Skeletal muscle cell (primary cell): ENCODE data around the gene HYAL1.
A peak's percentile ranks its signal among the peaks of the same experiment; 100 is the strongest.
"Not testable (repeated sequence)": the region's sequence is repeated elsewhere in the genome, so short reads cannot be mapped to it uniquely, and the experiment has no call there.

Experiments
- DNase-seq: peaks from one replicate; pipeline ENCODE4 v3.0.0-alpha.2; 2010; ENCODE audit warnings: low read depth
- H3K4me3 ChIP-seq: 2 replicates; pipeline ENCODE4 v1.5.1; 2011; ENCODE audit warnings: low read depth, mild to moderate bottlenecking, control low read depth, low read length, moderate library complexity

Gene HYAL1

DNA sequence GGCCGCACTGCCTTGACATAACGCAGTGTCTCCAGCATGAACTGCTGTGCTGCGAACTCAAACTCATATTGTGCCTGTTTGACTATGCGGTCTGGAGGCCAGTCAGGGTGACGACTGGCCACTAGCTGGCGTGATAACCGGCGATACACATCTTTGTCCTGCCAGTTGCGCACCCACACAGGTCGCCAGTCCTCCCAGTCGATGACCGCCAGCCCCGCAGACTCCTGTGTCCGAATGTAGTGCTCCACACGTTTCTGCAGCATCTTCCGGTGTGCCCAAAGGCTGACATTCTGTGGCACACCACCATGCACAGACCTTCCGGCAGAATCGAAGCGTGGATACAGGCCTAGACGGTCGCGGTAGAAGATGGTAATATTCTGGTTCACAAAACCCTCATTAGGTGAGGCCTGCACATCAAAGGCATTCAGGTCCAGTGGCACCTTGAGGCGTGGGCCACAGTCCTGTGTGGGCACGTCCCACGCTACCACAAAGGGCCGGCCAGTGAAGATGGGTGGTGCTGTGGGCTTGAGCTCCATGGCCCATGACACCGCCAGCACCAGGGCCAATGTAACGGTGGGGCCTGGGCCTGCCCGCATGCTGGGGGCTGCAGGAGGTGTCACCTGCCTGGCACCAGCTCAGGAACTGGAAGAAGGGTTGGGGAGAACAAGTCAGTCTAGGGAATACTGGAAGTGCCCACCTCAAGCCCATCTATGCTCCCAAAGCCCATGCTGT, 16.7 kb upstream of the HYAL1 start:
- peak overlapping the region; percentile 80 for H3K4me3 ChIP-seq
- DNase-seq: no peak

DNA sequence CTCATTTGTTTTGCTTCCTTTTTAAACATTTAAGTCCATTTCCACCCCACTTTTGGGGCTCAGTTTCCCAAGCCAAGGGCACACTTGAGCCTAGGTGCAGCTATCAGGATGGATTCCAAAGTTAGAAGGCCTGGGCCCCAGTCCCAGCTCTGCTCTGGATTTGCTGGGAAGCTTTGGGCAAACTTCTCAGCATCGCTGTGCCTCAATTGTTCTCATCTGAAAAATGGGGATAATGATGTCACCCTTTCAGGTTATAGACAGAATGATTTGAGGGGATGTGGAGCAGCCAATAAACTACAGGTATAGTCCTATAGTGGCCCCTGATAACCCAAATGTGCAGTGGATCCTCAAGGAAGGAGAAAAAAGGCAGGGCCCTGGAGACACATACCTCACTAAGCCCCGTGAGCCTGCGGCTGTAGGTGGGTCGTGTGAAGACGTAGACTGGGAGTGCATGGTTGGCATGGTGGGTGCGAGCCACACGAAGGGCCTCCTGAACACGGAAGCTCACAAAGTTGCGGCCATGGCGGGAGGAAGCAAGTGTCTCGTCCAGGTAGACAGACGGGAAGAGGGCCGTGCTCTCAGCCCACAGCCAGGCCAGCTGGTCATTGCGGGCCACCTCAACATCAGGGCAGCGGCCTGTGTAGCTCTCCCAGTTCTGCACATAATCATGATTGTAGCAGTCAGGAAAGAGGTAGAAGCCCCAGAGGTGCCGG, 16.0 kb upstream of the HYAL1 start:
- no peak for DNase-seq
- H3K4me3 ChIP-seq: no peak overlapping the region

DNA sequence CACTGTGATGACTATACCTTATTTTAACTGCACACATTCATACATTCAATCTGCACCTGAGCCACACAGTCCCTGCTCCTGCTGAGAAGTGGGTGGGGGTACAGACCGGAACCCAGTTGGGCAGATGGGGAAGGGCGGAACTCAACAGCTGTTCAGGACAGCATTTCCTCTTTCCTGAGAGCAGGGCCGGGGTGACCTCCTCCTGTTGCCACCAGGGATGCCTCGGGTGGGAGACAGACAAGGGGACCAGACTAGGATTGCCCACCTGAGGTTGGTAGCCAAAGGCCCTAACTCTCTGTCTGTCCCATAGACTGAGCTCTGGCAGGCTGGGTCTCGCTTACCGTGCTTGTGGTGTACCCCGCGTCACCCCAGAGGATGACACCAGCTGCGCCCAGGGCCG, 15.2 kb upstream of the HYAL1 start:
- H3K4me3 ChIP-seq: no peak overlapping the region
- no peak for DNase-seq

DNA sequence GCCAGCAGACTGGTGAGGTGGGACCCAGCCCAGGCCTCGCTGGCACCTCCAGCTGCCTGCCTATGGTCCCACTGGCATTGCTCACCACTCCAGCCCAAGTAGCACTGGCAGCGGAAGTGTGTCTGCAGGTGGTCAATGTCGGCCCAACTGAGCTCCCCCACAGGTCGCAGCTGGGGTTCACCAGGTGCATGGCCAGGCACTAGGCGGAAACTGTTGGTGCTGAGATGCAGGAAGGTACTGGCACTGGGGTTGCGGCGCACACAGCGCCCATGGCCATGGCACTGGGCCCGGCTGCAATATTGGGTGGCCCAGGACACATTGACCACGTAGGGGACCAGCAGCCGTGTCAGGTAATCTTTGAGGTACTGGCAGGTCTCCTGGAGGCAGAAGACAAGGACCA, 14.8 kb upstream of the HYAL1 start:
- DNase-seq: no peak
- no peak overlapping the region for H3K4me3 ChIP-seq

DNA sequence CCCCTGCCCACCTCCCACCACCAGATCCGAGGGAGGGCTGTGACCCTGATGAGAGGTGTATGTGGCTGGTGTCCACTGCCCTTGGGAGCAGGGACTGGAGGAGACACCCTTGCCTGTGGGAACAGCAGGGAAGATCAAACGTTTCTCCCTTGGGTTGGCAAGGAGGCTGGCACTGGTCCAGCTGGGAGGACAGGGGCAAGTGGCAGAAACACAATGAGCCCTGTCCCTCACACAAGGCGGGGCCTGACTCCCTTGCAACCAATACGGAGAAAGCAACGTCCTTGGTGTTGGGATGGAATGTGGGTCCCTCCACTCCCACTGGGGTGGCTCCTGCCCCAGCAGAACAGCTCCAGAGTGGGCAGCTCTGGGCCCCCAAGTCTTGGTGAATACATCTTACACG, 13.9 kb upstream of the HYAL1 start:
- H3K4me3 ChIP-seq: no peak overlapping the region
- no peak for DNase-seq

DNA sequence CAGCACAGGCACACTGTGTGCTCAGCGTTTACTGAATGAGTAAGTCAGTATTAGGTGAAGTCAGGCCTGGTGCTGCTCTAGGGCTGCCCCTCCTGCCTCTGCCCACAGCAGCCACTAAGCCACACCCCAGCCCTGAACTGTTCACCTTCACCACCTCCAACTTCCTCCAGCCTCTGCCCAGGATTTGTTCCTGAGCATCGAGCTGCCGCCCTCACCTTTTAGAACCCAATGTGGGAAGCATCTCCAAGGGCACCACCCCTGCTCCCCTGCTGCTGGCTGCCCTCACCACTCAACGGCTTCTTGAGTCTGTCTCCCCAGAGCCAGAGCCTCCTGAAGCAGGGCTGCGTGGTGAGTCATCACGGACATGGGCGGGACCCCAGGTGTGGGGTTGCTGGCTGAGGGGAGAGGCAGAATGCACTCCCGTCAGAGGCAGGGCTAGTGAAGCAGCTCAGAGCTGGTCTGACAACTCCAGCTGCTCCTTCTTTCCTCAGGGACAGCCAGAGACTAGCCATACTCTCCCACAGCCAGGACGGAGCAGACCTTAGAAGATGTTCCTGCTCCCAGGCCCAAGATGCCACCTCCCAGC, 13.4 kb upstream of the HYAL1 start:
- no peak overlapping the region for H3K4me3 ChIP-seq
- DNase-seq: no peak

DNA sequence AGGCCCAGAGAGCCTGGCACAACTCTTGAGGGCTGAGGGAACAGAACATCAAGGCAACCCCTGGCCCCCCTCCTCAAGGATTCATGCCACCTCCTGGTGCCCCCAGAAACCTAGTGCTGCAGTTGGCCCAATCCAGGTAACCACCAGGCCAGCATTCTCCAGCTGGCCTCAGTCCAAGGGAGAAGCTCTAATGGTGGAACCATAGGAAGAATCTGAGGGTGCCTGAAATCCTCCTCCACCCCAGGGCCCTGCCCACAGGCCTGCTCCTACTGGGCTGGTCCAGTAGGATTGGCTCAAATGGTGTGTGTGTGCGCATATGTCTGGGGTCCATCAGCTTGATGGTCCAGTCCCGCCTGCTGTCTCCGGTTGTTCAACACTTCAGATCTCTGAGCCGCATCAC, 11.4 kb upstream of the HYAL1 start:
- no peak overlapping the region for H3K4me3 ChIP-seq
- no peak for DNase-seq

DNA sequence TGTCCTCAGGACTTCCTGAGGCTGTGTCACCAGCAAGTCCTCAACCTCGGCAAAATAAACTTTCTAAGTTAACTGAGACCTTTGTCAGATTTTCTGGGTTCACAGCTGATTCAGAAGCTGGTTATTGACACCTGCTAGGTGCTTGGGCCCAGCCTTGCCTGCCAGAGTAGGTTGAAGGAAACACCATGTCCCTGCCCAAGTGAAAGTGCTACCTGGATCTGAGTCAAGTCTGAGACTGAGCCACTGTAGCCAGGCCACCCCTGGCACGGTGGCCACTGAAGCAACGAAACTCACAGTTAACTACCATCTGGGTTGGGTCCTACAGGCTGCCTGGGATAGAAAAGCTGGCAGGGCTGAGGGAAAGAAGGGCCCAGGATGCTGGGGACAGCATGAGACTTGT, 11.0 kb upstream of the HYAL1 start:
- DNase-seq: no peak
- H3K4me3 ChIP-seq: no peak overlapping the region

DNA sequence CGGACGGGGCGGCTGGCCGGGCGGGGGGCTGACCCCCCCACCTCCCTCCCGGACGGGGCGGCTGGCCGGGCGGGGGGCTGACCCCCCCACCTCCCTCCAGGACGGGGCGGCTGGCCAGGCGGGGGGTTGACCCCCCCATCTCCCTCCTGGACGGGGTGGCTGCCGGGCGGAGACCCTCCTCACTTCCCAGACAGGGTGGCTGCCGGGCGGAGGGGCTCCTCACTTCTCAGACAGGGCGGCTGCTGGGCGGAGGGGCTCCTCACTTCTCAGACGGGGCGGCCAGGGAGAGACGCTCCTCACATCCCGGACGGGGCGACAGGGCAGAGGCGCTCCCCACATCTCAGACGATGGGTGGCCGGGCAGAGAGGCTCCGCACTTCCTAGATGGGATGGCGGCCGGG, 8.7 kb upstream of the HYAL1 start:
- not testable (repeated sequence) for H3K4me3 ChIP-seq, DNase-seq

DNA sequence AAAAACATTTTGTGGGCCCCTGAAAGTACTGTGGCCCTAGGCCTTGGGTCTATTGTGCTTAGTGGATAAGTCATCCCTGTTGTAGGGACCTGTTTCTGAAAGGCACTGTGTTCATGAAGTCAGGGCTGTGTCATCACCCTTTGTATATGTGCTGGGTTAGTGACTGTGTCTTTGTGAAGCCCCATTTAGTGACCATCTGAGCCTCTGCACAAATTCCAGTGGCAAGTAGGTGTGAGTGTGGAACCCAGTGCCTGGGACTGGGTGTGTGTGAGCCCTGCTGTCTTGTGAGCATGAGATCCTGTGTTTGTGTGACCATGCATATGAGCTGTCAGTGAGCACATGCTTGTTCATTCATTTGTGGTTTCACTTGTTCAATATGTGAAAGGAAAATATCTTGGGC, 1.2 kb upstream of the HYAL1 start:
- DNase-seq: no peak

DNA sequence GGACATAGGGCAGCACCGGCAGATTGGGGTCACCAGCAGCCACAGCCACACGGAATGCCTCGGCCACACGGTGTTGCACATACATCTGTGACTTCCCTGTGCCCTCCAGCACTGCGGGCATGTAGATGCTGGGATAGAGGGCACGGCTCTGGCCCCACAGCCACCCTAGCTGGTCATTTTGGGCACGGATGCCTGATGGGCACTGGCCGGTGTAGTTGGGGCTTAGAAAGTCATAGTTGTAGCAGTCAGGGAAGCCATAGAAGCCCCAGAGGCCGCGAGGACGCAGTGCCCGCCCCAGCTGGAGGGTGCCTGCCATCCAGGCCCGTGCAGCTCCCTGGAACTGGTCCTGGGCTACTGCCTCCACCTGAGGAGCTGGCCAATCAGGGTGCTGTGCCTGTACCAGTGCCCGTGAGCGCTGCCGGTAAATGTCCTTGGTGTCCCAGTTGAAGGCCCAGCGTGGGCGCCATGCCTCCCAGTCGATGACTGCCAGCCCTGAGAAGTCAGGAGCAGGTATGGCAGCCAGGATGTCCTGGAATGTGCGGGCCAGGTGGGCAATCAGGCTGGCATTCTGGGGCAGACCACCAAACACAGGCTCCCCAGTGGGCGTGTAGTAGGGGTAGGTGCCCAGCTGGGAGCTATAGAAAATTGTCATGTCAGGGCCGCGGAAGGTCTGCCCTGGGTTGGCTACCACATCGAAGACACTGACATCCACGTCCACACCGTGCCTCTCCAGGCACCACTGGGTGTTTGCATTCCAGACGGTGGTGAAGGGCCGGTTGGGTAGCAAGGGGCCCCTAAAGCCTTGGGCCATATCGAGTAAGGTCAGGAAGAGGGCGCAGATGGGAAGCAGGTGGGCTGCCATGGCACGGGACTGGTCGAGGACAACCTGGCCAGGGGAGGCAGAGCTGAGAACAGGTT, 1.0 kb downstream of the HYAL1 start:
- no peak overlapping the region for H3K4me3 ChIP-seq
- DNase-seq: no peak

More for the DNA sequence above, 1.2 kb upstream of the HYAL1 start:
- H3K4me3 ChIP-seq: no peak overlapping the region

DNA sequence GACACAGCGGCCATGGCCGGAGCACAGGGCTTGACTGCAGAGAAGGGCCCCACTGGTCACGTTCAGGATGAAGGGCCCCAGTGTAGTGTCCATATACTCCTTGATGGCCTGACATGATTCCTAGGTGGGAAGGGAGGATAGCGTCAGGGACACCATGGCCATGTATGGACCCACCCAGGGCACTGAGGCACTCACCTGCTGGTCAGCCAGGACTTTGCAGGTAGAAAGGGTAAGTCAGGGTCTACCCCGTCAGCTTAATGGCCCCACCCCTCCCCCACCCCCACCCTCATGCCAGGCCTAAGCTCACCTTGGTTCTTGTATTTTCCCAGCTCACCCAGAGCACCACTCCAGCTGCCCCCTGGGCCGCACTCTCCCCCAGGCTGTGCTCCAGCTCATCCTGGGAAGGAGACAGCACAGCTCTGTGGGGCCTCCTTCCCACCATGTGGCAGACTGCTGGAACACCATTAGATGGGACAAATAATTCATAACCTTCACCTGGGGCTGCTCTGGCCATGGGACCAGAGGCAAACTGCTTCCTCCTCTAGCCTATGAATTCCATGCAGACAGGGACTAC, 2.6 kb downstream of the HYAL1 start:
- DNase-seq: no peak
- H3K4me3 ChIP-seq: no peak overlapping the region

DNA sequence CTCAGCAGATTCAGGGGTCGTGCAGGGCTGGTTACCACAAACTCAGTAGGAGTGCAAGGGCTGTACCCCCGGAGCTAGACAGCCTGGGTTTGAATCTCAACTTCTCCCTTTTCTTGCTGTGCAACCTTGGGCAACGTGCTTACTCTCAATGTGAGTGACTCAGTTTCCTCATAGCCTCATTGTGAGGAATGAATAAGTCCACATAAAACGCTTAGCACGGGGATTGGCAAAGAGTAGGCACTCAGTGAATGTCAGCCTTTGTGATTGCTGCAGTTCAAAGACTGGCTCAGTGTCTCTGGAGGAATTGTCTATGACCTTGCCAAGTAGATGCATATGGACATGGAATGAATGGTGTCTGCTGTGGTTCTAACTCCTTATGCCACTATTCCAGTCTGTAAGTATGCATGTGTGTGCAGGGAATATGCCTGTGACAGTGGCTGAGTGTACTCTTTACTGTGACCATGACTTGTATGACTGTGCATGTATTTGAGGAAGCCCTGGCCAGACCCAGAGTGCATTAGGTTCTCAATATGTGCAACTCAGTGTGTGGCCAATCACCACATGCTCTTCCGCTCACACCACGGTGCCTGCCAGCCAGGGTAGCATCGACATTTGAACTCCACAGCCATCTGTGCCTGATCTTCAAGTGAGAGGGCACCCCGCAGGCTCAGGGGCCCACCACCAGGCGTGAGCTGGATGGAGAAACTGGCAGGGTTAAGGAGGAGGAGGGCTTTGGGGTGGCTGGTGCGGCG, 3.3 kb downstream of the HYAL1 start:
- peak overlapping the region; percentile 53 for H3K4me3 ChIP-seq
- DNase-seq: peak; percentile 13

DNA sequence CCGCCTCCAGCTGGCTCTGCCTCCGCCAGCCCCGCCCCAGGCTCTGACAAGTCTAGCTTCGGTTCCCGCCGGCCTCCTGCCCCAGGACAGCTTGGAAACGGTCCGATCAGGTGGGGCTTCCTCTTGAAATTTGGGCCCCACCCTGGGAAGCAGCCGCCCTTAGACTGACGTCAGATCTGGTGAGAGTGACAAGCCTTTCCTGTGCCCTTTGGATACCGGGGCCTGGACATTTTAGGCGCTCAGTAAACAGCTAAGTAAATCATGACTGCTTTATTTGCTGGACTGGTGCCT, 3.8 kb downstream of the HYAL1 start:
- H3K4me3 ChIP-seq: peak overlapping the region; percentile 53
- no peak for DNase-seq

DNA sequence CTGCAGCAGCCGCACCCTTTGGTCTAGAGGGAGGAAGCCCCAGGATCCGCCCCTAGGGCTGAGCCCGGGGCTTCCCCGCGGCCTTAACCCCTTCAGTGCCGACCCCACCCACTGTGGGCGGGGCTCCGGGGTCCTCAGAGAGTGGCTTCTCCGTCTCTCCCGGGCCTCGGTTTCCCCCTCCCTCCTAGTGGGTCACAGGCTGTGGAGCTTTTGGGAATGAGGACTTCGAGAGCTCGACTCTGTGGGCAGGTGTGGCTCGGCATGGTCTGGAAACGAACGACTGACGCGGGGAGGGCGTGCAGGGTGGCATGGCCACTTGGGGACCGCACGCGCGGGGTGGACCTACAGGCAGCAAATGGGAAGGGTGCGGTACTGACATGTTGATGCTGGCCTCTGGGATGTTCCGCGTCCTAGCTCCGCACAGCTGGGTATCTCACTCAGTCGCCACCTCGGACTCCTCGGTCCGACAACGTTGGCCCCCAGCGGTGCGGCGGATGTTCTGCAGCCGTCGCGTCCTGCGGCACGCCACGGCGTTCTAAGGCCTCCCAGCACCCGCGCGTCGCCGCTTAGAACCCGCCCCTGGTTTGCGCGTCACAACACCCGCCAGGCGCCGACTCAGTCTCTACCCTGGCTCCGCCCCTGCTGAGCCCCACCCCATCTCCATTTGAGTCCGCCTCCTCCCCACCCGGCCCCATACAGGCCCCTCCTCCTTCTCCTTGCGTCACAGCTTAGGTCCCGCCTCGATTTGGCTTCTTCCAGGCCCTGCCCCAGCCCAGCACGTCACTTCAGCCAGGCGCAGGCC, 4.3 kb downstream of the HYAL1 start, which contains the start of the genes HYAL3 and NAA80:
Gene HYAL3, minus strand, starts transcription at position 570 of the 802 bp plus-strand sequence. CDS start 3,803 bp downstream, outside the sequence.
Gene NAA80, minus strand, starts transcription at position 570 of the 802 bp plus-strand sequence. CDS start 1,942 bp downstream, outside the sequence.
- H3K4me3 ChIP-seq: peak within 1 kb of the TSS; percentile 77

DNA sequence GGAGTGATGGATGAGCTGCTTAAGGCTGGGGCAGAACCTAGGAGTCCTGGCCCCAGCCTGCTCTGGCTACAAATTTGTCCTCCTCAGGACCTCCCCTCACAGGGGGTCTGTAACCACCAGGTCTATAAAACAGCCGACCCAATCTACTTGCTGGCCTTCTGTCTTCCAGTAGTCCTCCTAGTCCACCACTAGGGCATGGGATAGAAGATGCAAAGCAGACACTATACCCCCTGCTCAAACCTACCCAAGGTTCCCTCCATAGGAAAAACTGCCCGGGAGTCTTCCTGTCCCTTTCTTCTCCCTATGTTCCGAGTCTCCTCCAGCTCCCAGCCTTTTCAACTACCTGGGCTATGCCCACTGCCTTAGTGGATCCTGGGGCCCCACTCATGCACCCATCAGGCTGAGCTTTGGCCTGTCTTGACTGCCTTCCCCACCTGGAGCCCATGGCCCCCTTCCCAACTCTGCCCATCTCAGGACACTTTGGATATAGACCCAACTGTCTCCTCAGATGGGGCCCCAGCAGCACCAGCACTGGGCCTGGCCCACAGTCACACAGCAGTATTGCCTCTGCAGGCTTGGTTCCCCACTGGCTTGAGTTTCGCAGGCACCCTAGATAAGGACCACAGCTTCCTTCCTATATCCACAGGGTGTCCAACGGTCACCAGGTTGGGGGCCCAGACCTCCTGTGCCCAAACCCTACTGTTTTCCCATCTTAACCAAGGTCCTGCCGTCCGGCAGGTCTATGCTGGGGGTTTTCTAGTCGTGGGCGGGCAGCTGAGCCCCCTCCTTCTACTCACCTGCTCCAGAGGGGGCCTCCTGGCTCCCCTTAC, 5.3 kb downstream of the HYAL1 start:
- peak overlapping the region; percentile 77 for H3K4me3 ChIP-seq
- DNase-seq: no peak

More for the DNA sequence above, 4.3 kb downstream of the HYAL1 start, which contains the start of the genes HYAL3 and NAA80:
- DNase-seq: peak; percentile 99

DNA sequence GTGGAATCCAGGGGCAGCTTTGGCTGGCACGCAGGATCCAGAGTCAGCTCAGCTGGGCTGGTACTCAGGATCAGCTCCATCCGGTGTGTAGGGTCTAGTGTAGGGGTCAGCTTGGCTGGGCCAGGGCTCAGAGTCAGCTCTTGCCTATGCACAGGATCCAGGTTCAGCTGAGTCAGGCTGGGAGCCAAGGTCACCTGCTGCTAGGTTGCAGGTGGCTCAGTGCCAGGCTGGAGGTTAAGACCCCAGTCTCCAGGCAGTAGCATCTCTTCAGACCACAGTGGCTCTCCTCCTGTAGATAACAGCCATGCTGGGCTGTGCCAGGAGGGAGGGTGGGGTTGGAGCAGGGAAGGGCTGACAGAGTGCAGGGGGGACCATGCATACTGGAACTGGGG, 6.0 kb downstream of the HYAL1 start:
- no peak for DNase-seq
- H3K4me3 ChIP-seq: no peak overlapping the region
